HG03520 (cell line): ENCODE data around the gene DNMT3L.
"Not testable (repeated sequence)": the region's sequence is repeated elsewhere in the genome, so short reads cannot be mapped to it uniquely, and the experiment has no call there.

ENCODE experiments used
- ATAC-seq: cut with Tn5 transposase; IDR thresholded peaks from one replicate; pipeline ENCODE4 v1.9.1; 2021; ENCODE audit warnings: mild to moderate bottlenecking, moderate library complexity; ENCODE audit not compliant: unreplicated experiment

The DNMT3L gene

DNA sequence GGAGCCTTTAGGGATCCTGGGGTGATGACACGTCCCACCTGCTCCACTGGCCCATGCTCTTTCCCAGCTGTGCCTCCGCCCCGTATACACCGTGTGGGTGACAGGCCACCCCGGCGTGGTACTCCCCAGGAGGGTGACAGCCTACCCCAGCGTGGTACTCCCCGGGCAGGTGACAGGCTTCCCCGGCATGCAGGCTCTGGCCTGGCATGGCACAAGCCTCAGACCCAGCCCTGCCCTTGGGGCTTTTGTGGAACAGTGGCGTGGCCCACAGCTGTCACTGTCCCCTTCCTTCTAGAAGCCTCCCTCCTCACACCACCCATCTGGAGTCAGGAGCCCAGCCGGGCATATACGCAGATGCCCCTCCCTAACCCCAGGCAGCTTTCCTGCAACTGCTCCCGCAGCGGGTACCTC lies 33.5 kb upstream of the DNMT3L start:
- no peak for ATAC-seq

DNA sequence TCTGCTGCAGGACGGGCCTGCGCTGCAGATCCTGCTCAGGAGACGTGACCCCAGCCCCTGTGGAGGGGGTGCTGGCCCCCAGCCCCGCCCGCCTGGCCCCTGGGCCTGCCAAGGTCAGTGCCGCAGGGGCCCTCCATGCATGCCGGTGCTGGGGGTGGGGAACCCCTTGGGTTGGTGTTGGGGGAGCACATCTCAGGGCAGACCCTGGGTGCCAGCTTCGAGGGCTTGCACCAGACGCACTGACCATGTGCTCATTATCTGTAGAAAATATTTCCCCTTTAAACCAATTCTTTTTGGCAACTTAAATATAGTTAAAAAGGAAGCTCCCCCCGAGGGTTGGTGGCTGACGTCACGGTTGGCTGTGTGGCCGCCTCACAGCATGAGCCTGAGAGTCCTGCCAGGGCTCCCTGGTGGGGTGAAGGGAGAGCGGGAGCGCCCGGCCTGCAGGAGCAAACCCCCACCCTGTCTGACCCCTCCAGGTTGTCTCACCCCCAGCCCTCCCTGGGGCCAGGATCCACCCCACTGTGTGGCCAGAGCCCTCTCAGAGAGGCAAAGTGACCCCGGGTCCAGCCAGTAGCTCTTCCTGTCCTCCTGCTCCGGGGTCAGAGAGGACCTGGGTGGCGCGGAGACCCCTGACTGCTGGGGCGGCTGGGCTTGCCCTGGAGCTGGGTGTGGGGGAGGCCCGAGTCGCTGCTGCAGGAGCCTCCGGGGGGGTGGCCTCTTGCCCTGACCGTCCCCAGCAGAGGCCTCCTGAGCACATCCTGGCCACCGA lies 32.9 kb upstream of the DNMT3L start:
- ATAC-seq: no peak

DNA sequence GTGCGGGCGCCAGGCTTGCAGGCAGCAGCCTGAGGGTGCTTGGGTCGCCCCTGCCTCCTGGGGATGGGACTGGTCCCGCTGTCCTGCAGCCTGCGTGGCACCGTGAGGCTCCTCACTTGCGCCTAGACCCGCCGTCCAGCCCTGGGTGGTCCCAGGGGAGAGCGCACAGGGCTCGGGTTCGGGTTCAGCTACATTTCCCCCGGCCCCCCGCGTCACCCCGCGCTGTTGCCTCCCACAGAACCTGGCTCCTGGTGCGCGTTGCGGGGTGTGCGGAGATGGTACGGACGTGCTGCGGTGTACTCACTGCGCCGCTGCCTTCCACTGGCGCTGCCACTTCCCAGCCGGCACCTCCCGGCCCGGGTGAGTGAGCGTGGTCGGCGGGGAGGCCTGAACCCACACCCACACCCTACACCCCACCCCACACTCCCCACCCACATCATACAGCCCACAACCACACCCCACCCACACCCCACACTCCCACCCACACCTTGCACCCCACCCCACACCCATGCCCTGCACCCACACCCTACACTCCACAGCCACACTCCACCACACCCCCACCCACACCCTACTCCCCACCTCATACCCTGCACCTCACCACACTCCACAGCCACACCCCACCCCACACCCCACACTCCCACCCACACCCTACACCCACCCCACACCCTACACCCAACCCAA lies 32.0 kb upstream of the DNMT3L start:
- no peak for ATAC-seq

DNA sequence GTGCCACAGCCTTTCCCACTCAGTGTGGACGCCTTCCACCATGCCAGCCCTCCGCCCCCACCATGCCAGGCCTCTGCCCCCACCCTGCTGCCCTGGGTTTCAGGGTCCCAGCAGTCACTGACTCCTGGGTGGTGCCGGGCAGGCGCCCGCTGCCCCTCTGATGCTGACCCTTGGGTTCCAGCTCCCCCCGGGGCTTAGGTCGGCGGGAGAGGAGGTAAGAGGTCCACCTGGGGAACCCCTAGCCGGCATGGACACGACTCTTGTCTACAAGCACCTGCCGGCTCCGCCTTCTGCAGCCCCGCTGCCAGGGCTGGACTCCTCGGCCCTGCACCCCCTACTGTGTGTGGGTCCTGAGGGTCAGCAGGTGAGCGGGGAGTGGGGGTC lies 31.1 kb upstream of the DNMT3L start:
- ATAC-seq: no peak

DNA sequence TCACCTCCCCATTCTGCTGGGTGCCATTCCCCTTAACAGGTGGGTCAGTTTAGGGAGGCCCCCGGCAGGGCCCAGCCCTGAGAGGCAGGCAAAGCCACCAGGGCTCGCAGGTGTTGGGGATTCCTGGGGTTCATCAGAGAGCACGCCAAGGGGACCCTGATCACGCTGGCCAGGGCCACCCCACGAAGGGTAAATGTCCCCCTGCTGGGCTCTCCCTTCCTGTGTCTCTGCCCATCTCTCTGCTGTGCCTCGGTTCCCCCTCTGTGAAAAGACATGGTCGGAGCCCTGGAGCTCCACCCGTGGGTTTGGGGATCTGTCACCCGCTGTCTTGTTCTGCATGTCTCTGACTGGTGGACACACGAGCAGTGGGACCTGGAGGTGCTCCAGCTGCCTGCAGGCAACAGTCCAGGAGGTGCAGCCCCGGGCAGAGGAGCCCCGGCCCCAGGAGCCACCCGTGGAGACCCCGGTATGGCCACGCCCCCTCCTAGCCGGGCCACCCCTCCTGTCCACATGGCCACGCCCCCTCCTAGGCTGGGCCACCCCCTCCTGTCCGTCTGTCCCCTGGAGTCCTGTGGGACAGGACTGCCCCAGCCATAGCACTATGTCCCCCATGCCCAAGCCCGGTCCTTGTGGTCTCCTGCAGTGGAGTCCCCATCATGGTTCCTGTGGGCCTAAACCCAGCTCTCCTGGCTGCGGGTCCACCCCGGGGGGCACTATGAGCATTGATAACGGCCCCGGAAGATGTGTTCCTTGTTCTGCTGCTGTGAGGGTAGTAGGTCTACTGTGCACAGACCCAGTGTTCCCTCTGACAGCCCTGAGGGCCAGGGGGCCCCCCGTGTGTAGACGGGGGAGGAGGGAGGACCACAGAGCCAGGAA lies 30.5 kb upstream of the DNMT3L start:
- no peak for ATAC-seq

DNA sequence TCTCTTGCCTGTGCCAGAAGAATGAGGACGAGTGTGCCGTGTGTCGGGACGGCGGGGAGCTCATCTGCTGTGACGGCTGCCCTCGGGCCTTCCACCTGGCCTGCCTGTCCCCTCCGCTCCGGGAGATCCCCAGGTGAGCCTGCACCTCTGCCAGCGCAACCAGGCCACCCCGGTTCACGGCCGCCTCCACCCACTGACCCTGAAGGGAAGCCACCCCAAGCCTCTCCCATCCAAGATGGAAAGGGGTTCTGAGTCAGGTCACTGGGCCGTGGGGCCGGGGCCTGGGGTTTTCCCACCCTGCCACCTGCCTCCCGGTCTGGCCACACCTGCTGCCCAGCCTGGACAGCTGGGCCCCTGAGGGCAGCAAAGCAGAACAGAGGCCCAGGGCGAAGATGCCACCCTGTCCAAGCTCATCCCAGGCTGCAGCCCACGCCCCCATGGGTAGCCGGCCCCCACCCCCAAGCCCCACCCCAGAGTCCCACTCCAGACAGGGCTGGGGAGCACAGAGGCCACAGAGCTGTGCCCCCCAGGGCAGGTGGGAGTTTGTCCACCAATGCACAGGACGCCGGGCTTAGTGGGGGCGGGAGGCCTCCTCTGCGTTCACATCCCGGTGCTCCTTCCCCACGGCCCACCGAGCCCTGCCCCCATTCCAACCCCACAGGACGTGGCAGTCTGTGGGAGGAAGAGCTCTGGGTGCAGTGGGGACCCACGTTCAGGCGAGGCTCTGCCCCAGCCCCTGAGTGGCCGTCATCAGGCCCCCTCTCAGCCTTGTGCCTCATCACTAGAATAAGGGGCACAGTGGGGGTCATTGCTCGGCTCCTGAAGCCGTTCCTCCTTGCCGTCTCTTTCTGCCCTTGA lies 29.6 kb upstream of the DNMT3L start:
- no peak for ATAC-seq

DNA sequence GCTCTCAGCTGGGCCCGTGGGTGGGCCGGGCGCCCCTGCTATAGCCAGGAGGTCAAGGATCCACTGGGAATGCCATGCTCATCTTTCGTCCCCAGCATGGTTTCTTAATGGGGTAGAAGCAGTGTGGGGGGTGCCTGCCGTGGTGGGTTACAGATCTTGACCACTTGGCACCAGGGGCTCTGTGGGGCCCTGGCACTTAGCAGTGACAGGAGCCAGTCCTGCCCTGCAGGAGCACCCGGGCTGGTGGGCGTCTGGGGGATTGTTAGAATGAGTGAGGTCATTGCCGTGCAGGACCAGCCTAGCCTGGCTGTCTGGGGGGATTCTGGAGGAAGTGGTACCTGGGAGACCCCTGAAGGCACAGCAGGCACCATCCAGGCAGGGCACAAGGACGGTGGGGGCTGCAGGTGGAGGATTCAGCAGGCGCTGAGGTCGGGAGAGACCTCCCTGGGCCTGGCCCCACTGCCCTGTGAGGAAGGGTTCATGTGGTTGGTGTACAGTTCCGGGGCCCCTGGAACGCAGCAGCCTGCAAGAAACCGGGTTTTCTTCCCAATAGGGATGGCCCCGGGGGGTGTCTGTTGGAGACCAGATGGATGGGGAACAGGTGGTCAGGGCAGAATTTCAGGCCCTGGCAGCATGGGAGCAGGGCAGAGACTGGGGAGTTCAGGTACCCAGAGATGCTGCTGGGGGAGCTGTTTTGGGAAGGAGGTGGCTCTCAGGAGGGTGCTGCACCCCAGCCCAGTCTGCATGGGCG lies 28.8 kb upstream of the DNMT3L start:
- no peak for ATAC-seq

DNA sequence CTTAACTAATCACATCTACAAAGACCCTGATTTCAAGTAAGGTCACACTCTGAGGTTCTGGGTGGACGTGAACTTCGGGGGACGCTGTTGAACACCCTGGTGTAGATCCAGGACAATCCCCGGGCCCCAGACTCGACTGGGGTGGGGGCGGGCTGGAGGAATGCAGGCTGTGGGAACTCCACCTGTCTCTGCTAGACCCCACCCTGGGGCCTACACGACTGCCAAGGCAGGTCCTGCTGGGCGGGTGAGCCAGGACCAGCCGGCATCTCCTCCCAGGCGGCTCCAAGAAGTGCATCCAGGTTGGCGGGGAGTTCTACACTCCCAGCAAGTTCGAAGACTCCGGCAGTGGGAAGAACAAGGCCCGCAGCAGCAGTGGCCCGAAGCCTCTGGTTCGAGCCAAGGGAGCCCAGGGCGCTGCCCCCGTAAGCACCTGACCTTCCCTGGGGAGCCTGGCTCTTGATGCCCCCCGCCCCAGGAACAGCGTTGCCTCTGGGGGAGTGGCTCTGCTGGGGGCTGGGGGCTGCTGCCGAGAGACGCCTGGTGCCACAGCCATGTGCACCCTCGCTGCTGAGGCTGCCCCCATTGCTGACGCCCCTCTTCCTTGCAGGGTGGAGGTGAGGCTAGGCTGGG lies 27.8 kb upstream of the DNMT3L start:
- ATAC-seq: no peak

DNA sequence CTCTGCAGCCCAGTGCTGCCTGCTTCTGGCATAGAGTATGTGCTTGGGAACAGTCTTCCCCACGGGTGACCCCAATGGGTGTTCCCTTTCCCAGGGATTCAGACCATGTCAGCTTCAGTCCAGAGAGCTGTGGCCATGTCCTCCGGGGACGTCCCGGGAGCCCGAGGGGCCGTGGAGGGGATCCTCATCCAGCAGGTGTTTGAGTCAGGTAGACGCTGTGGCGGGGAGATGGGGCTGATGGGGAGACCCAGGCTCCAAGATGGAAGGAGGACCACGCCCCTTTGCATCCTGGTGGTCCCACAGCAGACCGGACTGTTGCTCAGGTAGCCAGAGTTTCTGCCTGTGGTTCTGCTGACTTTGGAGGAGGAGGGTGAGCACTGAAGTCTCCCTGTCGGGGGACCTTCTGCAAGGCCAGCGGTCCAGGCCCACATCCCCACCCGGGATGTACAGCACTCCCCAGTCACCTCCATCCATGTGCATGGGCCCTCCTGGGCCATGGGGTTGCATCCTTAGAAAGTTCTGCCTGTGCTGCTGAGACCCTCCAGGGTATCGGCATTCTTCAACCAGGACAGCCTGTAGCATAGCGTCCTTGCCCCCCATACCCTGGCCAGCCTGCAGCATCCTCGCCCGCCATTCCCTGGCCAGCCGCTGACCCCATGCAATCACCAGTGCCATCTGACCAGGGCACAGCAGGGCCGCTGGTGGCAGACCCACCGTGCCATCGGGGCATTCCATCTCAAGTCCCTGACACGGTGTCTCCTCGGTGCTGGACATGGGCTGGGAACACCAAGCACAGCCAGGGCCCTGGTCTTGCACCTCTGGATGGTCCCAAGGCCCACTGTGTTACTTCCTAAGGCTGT lies 26.8 kb upstream of the DNMT3L start:
- no peak for ATAC-seq

DNA sequence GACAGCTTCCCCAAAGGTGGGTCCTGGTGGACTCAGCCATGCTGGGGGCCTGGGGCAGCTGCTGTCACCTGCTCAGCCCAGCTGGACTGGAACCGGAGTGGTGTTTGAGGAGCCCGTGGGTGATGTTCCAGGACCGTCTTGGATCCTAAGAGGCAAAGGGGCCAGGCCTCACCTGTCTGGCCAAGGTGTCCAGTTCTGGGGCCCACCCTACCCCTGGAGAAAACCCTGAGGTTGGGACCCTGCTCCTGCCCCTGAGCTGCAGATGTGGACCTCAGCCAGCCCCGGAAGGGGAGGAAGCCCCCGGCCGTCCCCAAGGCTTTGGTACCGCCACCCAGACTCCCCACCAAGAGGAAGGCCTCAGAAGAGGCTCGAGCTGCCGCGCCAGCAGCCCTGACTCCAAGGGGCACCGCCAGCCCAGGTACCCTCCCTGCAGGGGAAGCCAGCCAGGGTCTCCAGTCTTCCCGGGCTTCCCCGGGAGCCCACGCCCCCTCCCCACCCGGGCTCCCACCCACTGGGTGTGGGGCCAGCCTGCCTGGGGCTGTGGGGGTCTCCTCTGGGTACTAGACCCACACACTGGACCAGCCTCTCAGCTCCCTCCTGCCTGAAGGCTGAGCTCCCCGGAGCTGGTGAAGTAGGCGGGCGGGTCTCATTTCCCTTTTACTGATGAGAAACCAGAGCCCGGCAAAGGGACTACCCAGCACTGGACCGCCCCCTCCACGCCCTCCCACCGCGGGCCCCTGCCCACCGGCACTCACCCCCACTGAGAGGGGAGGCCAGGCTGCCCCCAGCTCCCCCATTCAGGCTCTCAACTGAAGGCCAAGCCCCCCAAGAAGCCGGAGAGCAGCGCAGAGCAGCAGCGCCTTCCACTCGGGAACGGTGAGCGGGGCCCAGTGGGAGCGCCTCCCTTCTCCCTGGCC lies 25.3 kb upstream of the DNMT3L start:
- no peak for ATAC-seq

DNA sequence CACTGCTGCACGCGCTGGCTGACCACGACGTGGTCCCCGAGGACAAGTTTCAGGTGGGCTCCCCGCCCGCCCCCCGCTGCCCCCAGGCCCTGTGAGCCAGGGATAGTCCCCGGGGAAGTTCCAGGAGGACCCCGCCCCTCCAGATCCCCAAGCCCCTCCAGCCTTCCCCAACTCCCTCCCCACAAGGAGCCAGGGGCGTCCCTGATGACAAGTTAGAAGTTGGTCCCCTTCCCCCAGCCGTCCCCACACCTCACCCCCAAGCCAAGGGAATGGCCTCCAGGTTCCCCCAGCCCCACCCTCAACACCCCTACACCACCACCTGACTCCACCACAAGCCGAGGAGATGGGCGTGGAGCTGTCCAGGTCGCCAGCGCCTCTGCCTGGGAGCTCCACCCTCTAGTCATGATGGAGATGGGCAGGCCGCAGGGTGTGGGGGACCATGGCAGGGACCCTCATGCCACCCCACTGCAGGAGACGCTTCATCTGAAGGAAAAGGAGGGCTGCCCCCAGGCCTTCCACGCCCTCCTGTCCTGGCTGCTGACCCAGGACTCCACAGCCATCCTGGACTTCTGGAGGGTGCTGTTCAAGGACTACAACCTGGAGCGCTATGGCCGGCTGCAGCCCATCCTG lies 24.5 kb upstream of the DNMT3L start:
- no peak for ATAC-seq

DNA sequence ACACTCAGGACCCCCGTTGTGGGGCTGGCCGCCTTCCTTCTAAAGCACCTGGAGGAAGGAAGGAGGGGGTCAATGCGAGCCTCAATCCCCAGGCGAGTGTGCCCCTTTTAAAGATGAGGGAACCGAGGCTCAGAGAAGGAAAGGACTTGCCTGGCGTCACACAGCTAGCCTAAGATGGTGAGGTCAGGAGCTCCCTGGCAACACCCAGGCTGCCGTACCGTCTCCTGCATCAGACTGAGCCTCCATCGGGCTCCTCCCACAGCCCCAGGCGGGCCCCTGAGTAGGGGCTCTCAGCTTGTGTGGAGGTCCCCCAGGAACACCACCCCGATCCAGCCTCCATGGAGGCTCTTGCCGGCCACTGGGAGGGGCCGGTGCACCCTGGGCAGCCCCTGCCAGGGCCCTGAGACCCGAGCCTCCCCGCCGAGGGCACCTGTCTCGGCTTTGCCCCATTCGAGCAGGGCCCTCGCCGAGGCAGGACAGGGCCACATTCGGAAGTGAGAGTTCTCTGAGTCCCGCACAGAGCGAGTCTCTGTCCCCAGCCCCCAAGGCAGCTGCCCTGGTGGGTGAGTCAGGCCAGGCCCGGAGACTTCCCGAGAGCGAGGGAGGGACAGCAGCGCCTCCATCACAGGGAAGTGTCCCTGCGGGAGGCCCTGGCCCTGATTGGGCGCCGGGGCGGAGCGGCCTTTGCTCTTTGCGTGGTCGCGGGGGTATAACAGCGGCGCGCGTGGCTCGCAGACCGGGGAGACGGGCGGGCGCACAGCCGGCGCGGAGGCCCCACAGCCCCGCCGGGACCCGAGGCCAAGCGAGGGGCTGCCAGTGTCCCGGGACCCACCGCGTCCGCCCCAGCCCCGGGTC lies 23.7 kb upstream of the DNMT3L start, which contains the start of gene AIRE:
TSS of gene AIRE (plus strand) at position 739 of the 855 bp plus-strand sequence. CDS start 131 bp downstream, outside the sequence.
- no peak for ATAC-seq

DNA sequence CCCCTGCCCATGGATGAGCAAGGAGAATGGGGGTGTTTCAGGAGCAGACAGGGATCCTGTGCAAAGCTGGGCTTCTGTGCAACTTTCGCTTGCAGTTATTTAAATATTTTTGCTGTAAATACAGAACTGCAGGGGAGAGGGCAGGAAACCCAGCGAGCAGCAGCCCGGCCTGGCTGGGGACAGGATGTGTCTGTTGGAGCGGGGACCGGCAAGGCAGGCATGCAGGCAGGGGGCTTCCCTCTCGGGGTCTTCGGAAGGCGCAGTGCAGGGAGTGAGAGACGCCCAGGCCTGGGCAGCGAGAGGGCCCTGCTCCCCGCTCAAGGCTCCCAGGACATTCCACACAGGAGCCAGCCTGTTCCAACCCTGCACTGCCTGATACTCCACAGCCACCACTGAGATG lies 22.3 kb upstream of the DNMT3L start:
- no peak for ATAC-seq

DNA sequence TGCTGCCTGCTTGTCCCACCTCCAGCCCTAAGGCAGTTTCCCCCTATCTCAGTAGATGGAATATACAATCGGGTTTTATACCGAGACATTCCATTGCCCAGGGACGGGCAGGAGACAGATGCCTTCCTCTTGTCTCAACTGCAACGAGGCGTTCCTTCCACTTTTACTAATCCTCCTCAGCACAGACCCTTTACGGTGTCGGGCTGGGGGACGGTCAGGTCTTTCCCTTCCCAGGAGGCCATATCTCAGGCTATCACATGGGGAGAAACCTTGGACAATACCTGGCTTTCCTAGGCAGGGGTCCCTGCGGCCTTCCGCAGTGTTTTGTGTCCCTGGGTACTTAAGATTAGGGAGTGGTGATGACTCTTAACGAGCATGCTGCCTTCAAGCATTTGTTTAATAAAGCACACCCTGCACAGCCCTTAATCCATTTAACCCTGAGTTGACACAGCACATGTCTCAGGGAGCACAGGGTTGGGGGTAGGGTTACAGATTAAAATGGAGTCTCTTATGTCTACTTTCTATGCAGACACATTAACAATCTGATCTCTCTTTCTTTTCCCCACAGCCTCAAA lies 21.6 kb upstream of the DNMT3L start:
- not testable (repeated sequence) for ATAC-seq

DNA sequence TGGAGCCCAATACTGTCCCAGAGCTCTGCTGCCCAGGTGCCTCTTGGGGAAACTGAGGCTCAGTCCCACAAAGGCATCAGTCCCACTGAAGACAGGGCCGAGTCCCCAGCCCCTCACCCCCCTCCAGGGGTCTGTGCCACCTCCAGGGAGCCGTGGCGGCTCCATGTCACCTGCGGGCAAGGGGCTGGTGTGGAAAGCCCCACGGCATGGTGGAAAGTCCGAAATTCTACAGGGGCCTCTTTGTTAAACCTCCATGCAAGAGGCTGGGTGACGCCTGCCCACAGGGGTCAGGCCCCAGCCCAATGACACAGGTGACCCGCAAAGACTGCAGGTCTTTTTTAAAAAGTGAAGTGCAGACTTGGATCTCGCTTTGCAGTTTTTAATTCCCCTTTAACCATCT lies 20.7 kb upstream of the DNMT3L start:
- no peak for ATAC-seq

DNA sequence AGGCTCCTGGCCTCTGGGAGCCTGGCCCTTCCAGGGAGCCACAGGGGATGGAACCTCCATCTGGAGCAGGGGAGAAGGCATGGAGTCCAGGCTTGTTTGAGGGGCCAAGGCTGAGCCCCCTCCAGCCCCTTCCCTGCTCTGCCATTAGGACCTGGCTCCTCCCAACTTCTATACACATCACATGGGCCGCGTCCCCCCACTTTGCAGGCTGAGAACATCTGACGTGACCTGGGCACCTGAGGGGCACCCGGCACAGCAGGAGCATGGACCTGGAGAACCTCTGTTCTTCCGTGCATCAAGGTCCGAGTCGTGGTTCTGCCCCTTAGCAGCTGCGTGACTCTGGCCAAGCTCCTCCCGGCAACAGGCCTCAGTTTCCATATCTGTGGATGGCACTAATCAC lies 20.1 kb upstream of the DNMT3L start:
- no peak for ATAC-seq
